ENCODE results near the gene ITPKB.
"Not testable (repeated sequence)": the region's sequence is repeated elsewhere in the genome, so short reads cannot be mapped to it uniquely, and the experiment has no call there.

Gene ITPKB

DNA sequence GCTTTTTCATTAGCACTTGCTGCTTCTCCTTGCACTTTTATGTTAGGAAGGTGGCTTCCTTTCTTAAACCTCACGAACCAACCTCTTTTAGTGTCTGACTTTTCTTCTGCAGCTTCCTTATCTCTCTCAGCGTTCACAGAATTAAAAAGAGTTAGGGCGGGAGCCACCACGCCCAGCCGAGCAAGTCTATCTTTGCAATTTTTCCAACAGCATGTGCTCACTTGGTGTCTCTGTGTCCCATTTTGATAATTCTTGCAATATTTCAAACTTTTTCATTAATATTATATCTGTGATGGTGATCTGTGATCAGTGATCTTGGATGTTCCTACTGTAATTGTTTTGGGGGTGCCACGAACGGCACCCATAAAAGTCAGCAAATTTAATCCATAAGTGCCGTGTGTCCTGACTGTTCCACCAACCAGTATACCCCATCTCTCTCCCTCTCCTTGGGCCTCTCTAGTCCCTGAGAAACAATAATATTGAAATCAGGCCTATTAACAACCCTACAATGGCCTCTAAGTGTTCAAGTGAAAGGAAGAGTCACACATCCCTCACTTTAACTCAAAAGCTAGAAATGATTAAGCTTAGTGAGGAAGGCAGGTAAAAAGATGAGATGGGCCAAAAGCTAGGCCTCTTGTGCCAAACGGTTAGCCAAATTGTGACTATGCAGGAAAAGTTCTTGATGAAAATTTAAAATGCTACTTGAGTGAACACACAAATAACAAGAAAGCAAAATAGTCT, 15.9 kb upstream of the ITPKB start:
- DNase-seq (ENCODE audit: low spot score): no peak

- DNase-seq (ENCODE audit: low spot score): no peak
Observed at GRCh38 chr1:226754097-226754496, 15.0 kb upstream of the ITPKB start.

DNA sequence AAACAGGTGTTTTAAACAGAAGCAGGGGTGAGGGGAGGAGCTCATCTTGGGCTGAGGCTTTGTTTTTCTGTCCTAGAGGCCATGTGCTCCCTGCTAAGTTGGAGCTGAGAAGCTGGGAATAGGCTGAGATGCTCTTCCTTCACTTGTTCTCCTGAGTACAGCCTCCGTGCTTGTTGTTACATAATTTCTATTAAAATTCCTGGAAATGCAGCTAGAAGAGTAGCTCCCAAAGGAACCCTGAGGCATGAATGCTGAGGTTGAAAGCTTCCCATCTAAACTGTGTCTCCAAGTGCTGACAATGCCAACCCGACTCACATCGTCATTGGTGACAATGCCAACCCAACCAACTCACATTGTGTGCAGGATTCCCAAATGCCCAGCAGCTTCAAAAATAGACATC, 12.6 kb upstream of the ITPKB start:
- no peak for DNase-seq (ENCODE audit: low spot score)

- DNase-seq (ENCODE audit: low spot score): no peak
Observed at GRCh38 chr1:226751214-226751613, 12.1 kb upstream of the ITPKB start.

DNA sequence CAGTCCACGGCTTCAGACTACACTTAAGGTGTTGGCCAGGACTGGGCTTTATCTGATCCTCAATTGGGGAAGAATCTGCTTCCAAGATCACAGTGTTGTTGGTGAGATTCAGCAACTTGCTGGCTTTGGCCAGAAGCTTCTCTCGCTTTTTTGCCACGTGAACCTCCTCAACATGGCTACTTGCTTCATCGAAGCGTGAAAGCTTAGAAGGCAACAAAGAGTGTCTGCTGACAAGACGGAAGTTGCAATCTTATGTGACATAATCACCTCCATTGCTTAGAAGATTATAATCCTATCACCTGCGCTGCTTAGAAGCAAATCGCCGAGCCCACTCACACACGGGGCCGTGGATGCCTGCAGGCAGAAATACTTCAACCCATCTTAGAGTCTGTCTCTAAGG, 10.4 kb upstream of the ITPKB start:
- no peak for DNase-seq (ENCODE audit: low spot score)

DNA sequence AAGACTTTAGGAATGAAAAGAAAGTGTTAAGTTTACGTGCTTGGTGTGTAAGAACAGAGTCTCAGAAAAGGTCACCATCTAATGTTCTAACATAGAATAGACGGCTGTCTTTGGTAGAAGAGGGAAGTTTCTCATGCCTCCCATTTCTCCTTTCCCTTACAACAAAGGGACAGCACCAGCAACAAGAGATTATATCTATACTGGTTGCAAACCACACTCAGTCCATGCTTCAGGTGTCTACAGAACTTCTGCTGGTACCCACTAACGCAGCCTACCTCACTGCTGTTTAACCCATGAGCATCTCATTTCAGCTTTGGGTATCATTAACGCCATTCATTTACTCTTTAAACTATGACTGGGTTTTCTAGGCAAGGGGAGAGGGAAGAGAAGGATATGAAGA, 9.2 kb upstream of the ITPKB start:
- DNase-seq (ENCODE audit: low spot score): no peak

GRCh38 chr1:226747519-226748263, 8.6 kb upstream of the ITPKB start:
- not testable (repeated sequence) for DNase-seq (ENCODE audit: low spot score)

DNA sequence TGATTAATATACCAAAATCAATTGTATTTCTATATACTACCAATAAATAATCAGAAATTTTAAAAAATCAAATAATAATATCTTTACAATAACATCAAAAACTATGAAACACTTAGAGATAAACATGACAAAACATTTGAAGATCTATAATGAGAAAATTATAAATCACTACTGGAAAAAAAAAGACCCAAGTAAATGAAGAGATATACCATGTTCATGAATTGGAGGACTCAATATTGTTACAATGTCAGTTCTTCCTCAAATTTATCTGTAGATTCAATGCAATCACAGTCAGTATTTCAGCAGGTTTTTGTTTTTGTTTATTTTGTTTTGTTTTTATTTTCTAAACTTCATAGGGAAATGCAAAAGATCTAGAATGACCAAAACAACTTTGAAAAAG, 4.2 kb upstream of the ITPKB start:
- no peak for DNase-seq (ENCODE audit: low spot score)

- DNase-seq (ENCODE audit: low spot score): no peak
Observed at GRCh38 chr1:226741009-226741408, 1.9 kb upstream of the ITPKB start.

GRCh38 chr1:226739696-226740065, 599 bp upstream of the ITPKB start:
- DNase-seq (ENCODE audit: low spot score): no peak

GRCh38 chr1:226738421-226738994, 574 bp downstream of the ITPKB start:
- DNase-seq (ENCODE audit: low spot score): no peak

DNA sequence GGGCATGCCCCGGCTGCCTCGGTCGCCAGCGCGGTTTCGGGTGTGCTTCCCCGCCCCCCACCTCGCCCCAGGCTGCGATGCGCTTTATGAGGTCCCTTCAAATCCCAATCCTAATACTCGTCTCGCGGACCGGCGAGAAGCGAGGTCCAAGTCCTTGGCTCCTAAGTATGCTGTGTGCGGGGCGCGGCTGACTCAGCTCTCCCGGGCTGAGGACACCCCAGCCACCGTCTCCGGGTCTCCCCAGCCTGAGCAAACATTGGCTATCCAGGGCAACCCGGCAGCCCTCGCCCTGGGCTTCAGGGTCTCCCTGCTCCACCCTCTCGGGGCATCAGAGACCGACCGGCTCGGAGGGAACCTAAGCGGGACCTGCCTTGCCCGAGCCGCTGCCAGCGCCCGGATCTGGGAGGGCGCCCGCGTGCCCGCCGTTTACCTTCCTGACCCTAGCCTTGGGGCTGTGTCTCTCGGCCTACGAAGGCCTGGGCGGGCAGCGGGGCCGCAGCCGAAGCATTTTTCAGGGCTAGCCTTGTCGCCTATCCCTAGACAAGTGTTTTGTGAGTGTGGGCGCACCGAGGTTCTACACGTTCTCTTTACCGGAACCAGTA, 1.2 kb downstream of the ITPKB start:
- DNase-seq (ENCODE audit: low spot score): peak; percentile 73

- DNase-seq (ENCODE audit: low spot score): no peak
Observed at GRCh38 chr1:226736908-226737818, 1.9 kb downstream of the ITPKB start.

DNA sequence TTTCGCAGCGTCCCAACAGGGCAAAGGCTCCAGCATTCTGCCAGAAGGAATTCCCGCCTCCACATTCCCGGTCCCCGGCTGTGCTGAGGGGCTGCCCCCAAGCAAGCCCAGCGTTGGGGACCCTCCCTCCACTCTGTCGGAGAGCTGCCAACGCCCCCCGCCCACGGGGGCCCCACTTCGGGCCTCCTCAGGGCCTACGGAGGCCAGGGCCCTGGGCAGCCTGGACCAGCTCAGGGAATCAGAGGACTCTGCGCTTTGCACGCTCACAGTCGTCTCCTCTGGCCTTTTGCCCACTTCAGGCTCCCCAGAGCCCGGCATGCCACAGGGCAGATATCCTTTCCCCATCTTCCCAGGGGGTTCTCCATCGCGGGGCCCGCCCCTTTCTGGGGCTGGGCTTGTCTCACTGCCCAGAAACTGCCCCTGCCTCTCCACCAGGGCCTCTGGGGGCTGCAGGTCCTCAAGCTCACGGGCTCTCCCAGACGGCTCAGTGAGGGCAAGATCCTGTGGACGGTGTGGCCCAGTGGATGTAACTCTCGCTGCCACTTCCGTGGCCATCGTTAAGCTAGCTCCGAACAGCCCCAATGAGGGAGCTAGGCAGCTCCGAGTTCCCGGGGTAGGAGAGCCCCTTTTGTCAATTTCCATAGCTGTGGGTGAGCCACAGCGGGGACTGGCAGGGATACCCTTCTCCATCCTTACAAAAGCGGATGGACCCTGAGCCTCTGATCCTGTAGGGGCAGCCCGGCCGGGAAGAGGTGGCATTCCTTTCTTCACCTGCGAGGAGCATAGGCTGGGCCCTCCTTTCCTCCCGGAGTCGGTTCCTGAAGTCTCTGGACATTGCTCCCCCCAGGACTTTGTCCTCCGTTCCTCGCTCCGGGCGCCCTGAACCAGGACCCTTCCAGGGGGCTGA, 2.8 kb downstream of the ITPKB start:
- no peak for DNase-seq (ENCODE audit: low spot score)

GRCh38 chr1:226735576-226735975, 3.5 kb downstream of the ITPKB start:
- DNase-seq (ENCODE audit: low spot score): no peak

- no peak for DNase-seq (ENCODE audit: low spot score)
Observed at GRCh38 chr1:226734611-226735153, 4.4 kb downstream of the ITPKB start.

GRCh38 chr1:226733876-226734275, 5.2 kb downstream of the ITPKB start:
- no peak for DNase-seq (ENCODE audit: low spot score)

DNA sequence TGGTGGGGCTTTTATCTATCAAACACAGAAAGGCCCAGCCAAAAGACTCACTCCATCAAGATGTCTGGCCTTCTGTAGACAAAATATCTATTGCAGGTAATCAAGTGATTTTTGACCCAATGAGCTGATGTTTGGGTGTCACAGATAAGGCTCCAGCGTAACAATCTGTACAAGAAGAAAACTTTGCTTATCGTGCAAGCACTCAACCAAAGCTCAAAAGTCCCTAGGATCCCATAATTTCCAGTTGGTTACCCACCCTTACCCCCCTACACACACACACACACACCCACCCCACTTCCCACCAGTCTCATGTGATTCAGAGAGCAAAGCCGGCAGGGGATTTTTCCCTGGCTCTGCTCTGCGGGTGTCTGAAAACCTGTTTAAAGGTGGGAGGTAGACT, 5.8 kb downstream of the ITPKB start:
- DNase-seq (ENCODE audit: low spot score): no peak

- DNase-seq (ENCODE audit: low spot score): no peak
Observed at GRCh38 chr1:226732856-226733291, 6.2 kb downstream of the ITPKB start.

GRCh38 chr1:226731257-226731893, 7.7 kb downstream of the ITPKB start:
- no peak for DNase-seq (ENCODE audit: low spot score)

All from left forelimb (tissue), 1 donor.